ENCODE measurements around the gene SEMA7A.
A peak's percentile ranks its signal among the peaks of the same experiment; 100 is the strongest.

SEMA7A gene

GRCh38 chr15:74384881-74385643 is 48.7 kb downstream of the SEMA7A start:
- no peak for DNase-seq

GRCh38 chr15:74384566-74384880 is 49.2 kb downstream of the SEMA7A start:
- no peak for DNase-seq

- peak; percentile 10 for DNase-seq
Measured at GRCh38 chr15:74383695-74384565, 49.8 kb downstream of the SEMA7A start.

- no peak for DNase-seq
Measured at GRCh38 chr15:74383286-74383685, 50.5 kb downstream of the SEMA7A start.

GRCh38 chr15:74382004-74382816 is 51.5 kb downstream of the SEMA7A start:
- peak; percentile 89 for DNase-seq

GRCh38 chr15:74381481-74381880 is 52.3 kb downstream of the SEMA7A start:
- DNase-seq: no peak

GRCh38 chr15:74381190-74381453 is 52.6 kb downstream of the SEMA7A start:
- DNase-seq: no peak

GRCh38 chr15:74380361-74381189 is 53.2 kb downstream of the SEMA7A start:
- DNase-seq: no peak

GRCh38 chr15:74378848-74379247 is 54.9 kb downstream of the SEMA7A start:
- no peak for DNase-seq

- DNase-seq: no peak
Measured at GRCh38 chr15:74377831-74378766, 55.7 kb downstream of the SEMA7A start.

- DNase-seq: no peak
Measured at GRCh38 chr15:74376825-74377581, 56.8 kb downstream of the SEMA7A start.

GRCh38 chr15:74376226-74376625 is 57.5 kb downstream of the SEMA7A start:
- no peak for DNase-seq

GRCh38 chr15:74375303-74375693 is 58.5 kb downstream of the SEMA7A start:
- DNase-seq: peak; percentile 92

GRCh38 chr15:74374648-74375302 is 59.0 kb downstream of the SEMA7A start:
- peak; percentile 56 for DNase-seq

- peak; percentile 97 for DNase-seq
Measured at GRCh38 chr15:74373731-74374647, 59.8 kb downstream of the SEMA7A start.

GRCh38 chr15:74373056-74373650 is 60.6 kb downstream of the SEMA7A start:
- peak; percentile 41 for DNase-seq

GRCh38 chr15:74370471-74370870 is 63.3 kb downstream of the SEMA7A start:
- DNase-seq: no peak

- no peak for DNase-seq
Measured at GRCh38 chr15:74369756-74370155, 64.0 kb downstream of the SEMA7A start.

Data from NCI-H82 (cell line).